ENCODE measurements around the gene CDCA7.

Gene CDCA7

DNA sequence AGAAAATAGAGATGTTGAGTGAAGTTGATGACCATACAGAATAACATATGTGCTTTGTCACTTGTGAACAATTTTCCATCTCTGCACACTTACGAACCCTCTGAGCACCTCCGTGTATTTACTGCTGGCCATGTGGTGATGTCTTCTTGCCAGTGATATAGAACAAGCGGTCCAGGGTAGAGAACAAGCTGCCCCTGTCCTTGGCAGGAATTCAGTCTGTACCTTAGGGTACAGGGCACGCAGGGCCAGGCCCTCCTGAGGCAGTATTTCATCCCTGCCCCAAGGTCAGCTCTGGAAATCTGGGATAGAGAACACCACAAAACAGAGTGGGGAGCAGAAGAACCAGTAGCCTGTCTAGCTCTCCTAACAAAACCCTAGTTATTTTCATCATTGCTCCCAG, 44.6 kb downstream of the CDCA7 start:
- Histone ChIP-seq H2BK15ac (ENCODE audit: low read depth, poor library complexity, severe bottlenecking) (no peak overlapping the region), H3K4me3 (ENCODE audit: insufficient read depth in 1 of 2, low read depth in 1 of 2, low read length in 2 of 2) (no peak overlapping the region), H3K79me1 (replicated peaks; ENCODE audit: low read length, poor library complexity, severe bottlenecking) (no peaks in the 10 kb centered on the region), H3K27ac (ENCODE audit: low read length, poor library complexity, severe bottlenecking) (no peak overlapping the region), H3K27me3 (ENCODE audit: control insufficient read depth in 1 of 2, insufficient read depth in 1 of 2, low read length in 2 of 2) (peaks cover 0 to 33% of the 10 kb centered on the region in 2 experiments), H3K4me2 (ENCODE audit: low read length, poor library complexity, severe bottlenecking) (no peak overlapping the region), H2BK5ac (ENCODE audit: low read depth, low read length, poor library complexity, severe bottlenecking) (no peak overlapping the region), H3K18ac (ENCODE audit: low read depth in 1 of 2, low read length in 2 of 2) (no peak overlapping the region), H3K4me1 (ENCODE audit: control insufficient read depth, insufficient read depth, low read depth, low read length) (peaks cover 2% of the 10 kb centered on the region), H3K9me3 (ENCODE audit: control insufficient read depth, low read length) (no peaks in the 10 kb centered on the region), H4K91ac (ENCODE audit: low read length) (no peak overlapping the region), H3K14ac (ENCODE audit: low read length in 2 of 2) (no peak overlapping the region), H2AK5ac (ENCODE audit: low read length, severe bottlenecking) (no peak overlapping the region), H2BK12ac (ENCODE audit: low read length in 2 of 2) (no peak overlapping the region), H2BK120ac (ENCODE audit: low read depth, low read length) (no peak overlapping the region), H3K23ac (ENCODE audit: low read length in 2 of 2) (no peak overlapping the region), H2AFZ (ENCODE audit: low read depth, low read length) (no peak overlapping the region), H3K9ac (ENCODE audit: low read length) (no peak overlapping the region), H3K36me3 (ENCODE audit: control insufficient read depth in 1 of 2, insufficient read depth in 2 of 2, low read depth in 1 of 2, low read length in 2 of 2) (no peaks in the 10 kb centered on the region), H3K4ac (ENCODE audit: low read depth in 1 of 2, low read length in 2 of 2) (no peak overlapping the region), H4K8ac (ENCODE audit: low read length) (no peak overlapping the region)
- WGBS, result 96% methylated on average over 4 of the region's 4 CpGs
- DNase-seq, result no peak

DNA sequence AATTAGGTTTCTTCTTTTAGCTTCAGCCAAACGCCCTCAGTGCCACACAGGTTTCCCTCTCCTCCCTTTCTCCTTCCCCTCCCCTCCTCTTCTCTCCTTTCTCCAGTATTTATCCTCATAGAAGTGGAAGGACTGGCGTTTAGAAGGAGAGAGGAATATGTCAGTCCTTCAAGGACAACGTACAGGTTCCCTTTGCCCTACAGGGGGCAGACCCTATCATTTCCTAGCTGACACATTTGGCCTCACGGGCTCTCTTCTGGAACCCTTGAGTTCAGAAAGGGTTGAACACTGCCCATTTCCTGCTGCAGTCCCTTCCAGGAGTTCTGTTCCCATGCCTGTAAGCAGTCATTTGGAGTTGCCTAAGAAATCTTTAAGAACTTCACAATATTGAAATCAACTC, 46.1 kb downstream of the CDCA7 start:
- H3K9me3 ChIP-seq (ENCODE audit: control insufficient read depth, low read length), result no peaks in the 10 kb centered on the region
- no peak overlapping the region for H3K14ac ChIP-seq (ENCODE audit: low read length in 2 of 2)
- H4K91ac ChIP-seq (ENCODE audit: low read length), result no peak overlapping the region
- no peak overlapping the region for H2BK15ac ChIP-seq (ENCODE audit: low read depth, poor library complexity, severe bottlenecking)
- DNase-seq, result peak; percentile 16
- no peak overlapping the region for H3K23ac ChIP-seq (ENCODE audit: low read length in 2 of 2)
- H4K8ac ChIP-seq (ENCODE audit: low read length), result no peak overlapping the region
- H2AFZ ChIP-seq (ENCODE audit: low read depth, low read length), result no peak overlapping the region
- peaks cover 2% of the 10 kb centered on the region for H3K4me1 ChIP-seq (ENCODE audit: control insufficient read depth, insufficient read depth, low read depth, low read length)
- H2AK5ac ChIP-seq (ENCODE audit: low read length, severe bottlenecking), result peak overlapping the region; percentile 15
- H3K36me3 ChIP-seq (ENCODE audit: control insufficient read depth in 1 of 2, insufficient read depth in 2 of 2, low read depth in 1 of 2, low read length in 2 of 2), result no peaks in the 10 kb centered on the region
- no peak overlapping the region for H2BK12ac ChIP-seq (ENCODE audit: low read length in 2 of 2)
- H2BK120ac ChIP-seq (ENCODE audit: low read depth, low read length), result no peak overlapping the region
- no peak overlapping the region for H3K18ac ChIP-seq (ENCODE audit: low read depth in 1 of 2, low read length in 2 of 2)
- H2BK5ac ChIP-seq (ENCODE audit: low read depth, low read length, poor library complexity, severe bottlenecking), result no peak overlapping the region
- H3K4ac ChIP-seq (ENCODE audit: low read depth in 1 of 2, low read length in 2 of 2), result no peak overlapping the region
- H3K9ac ChIP-seq (ENCODE audit: low read length), result no peak overlapping the region
- WGBS, result 38% methylated on average over 3 of the region's 4 CpGs
- H3K4me2 ChIP-seq (ENCODE audit: low read length, poor library complexity, severe bottlenecking), result no peak overlapping the region
- H3K27ac ChIP-seq (ENCODE audit: low read length, poor library complexity, severe bottlenecking), result no peak overlapping the region
- no peak overlapping the region for H3K4me3 ChIP-seq (ENCODE audit: insufficient read depth in 1 of 2, low read depth in 1 of 2, low read length in 2 of 2)
- H3K27me3 ChIP-seq (ENCODE audit: control insufficient read depth in 1 of 2, insufficient read depth in 1 of 2, low read length in 2 of 2), result peaks cover 0 to 37% of the 10 kb centered on the region in 2 experiments
- H3K79me1 ChIP-seq (replicated peaks; ENCODE audit: low read length, poor library complexity, severe bottlenecking), result no peaks in the 10 kb centered on the region

DNA sequence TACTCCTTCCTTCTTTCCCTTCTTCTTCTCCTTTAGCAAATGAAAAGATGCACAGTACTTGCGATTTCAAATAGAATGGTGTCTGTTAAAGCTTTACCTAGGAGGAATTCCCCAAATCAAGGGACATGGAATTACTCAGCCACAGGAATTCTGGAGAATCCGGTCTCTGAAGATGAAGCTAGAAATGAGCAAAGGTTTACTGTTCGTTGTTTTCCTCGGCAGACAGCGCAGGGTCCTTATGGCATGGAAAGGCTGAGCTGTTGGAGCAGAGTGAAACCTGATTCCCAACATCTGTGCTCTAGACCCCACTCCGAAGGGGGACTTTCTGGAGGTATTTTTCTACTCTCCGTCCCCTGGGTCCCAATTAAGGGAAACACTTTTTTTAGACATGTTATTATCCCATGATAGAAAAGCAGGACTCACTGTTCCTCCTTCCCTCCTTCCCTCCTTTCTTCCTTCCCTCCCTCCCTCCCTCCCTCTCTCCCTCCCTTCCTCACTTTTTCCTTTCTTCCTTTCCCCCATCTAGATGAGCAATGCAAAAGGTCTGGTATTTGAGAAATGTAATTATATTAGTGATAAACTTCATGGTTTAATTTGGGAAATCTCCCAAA, 47.1 kb downstream of the CDCA7 start:
- no peak overlapping the region for H4K91ac ChIP-seq (ENCODE audit: low read length)
- H2BK5ac ChIP-seq (ENCODE audit: low read depth, low read length, poor library complexity, severe bottlenecking), result no peak overlapping the region
- WGBS, result 19% methylated on average over 7 of the region's 7 CpGs
- H3K14ac ChIP-seq (ENCODE audit: low read length in 2 of 2), result no peak overlapping the region
- H3K9me3 ChIP-seq (ENCODE audit: control insufficient read depth, low read length), result no peaks in the 10 kb centered on the region
- H3K79me1 ChIP-seq (replicated peaks; ENCODE audit: low read length, poor library complexity, severe bottlenecking), result no peaks in the 10 kb centered on the region
- H3K4me3 ChIP-seq (ENCODE audit: insufficient read depth in 1 of 2, low read depth in 1 of 2, low read length in 2 of 2), result peak overlapping the region in 1 of 2 experiments; percentile 64
- H2AK5ac ChIP-seq (ENCODE audit: low read length, severe bottlenecking), result no peak overlapping the region
- peak overlapping the region; percentile 72 for H3K27ac ChIP-seq (ENCODE audit: low read length, poor library complexity, severe bottlenecking)
- H2BK120ac ChIP-seq (ENCODE audit: low read depth, low read length), result no peak overlapping the region
- no peak overlapping the region for H2AFZ ChIP-seq (ENCODE audit: low read depth, low read length)
- DNase-seq, result peak; percentile 30
- peaks cover 2% of the 10 kb centered on the region for H3K4me1 ChIP-seq (ENCODE audit: control insufficient read depth, insufficient read depth, low read depth, low read length)
- no peak overlapping the region for H2BK12ac ChIP-seq (ENCODE audit: low read length in 2 of 2)
- peaks cover 0 to 39% of the 10 kb centered on the region in 2 experiments for H3K27me3 ChIP-seq (ENCODE audit: control insufficient read depth in 1 of 2, insufficient read depth in 1 of 2, low read length in 2 of 2)
- no peak overlapping the region for H4K8ac ChIP-seq (ENCODE audit: low read length)
- H3K4me2 ChIP-seq (ENCODE audit: low read length, poor library complexity, severe bottlenecking), result peak overlapping the region; percentile 77
- no peak overlapping the region for H3K23ac ChIP-seq (ENCODE audit: low read length in 2 of 2)
- H3K4ac ChIP-seq (ENCODE audit: low read depth in 1 of 2, low read length in 2 of 2), result no peak overlapping the region
- H3K18ac ChIP-seq (ENCODE audit: low read depth in 1 of 2, low read length in 2 of 2), result no peak overlapping the region
- no peak overlapping the region for H2BK15ac ChIP-seq (ENCODE audit: low read depth, poor library complexity, severe bottlenecking)
- H3K36me3 ChIP-seq (ENCODE audit: control insufficient read depth in 1 of 2, insufficient read depth in 2 of 2, low read depth in 1 of 2, low read length in 2 of 2), result no peaks in the 10 kb centered on the region
- H3K9ac ChIP-seq (ENCODE audit: low read length), result peak overlapping the region; percentile 63

DNA sequence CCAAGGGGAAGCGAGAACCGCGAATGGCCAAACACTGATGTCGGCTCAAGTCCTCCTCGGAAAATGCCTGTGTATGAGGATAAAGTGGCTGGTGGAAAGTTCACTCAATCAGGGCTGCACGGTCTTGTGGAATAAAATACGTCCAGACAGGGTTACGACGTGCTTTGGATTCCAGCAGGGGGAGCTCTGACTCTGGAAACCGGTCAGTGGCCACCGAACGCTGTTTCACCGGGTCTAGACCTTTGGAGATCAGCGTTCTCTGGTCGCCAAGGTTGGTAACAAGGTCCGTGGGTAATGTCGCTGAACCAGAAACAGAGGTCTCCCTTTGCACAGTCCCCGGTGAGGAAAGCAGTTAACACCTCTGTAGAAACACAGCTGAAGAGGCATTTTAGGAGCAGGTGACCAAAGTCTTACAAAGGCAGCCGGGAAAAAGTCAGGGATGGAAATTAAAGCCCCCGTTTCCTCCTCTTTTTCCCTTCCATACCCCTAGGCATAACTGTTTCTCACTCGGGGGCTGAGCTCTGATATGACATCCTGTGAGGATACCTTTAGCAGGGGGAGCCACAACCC, 47.8 kb downstream of the CDCA7 start:
- no peak overlapping the region for H2BK12ac ChIP-seq (ENCODE audit: low read length in 2 of 2)
- H3K27me3 ChIP-seq (ENCODE audit: control insufficient read depth in 1 of 2, insufficient read depth in 1 of 2, low read length in 2 of 2), result peaks cover 0 to 42% of the 10 kb centered on the region in 2 experiments
- H3K36me3 ChIP-seq (ENCODE audit: control insufficient read depth in 1 of 2, insufficient read depth in 2 of 2, low read depth in 1 of 2, low read length in 2 of 2), result no peaks in the 10 kb centered on the region
- no peak overlapping the region for H2BK120ac ChIP-seq (ENCODE audit: low read depth, low read length)
- no peak overlapping the region for H2AK5ac ChIP-seq (ENCODE audit: low read length, severe bottlenecking)
- peak overlapping the region in 1 of 2 experiments; percentile 64 for H3K4me3 ChIP-seq (ENCODE audit: insufficient read depth in 1 of 2, low read depth in 1 of 2, low read length in 2 of 2)
- H3K27ac ChIP-seq (ENCODE audit: low read length, poor library complexity, severe bottlenecking), result peak overlapping the region; percentile 72
- H3K4me1 ChIP-seq (ENCODE audit: control insufficient read depth, insufficient read depth, low read depth, low read length), result peaks cover 2% of the 10 kb centered on the region
- H2BK5ac ChIP-seq (ENCODE audit: low read depth, low read length, poor library complexity, severe bottlenecking), result no peak overlapping the region
- H3K4ac ChIP-seq (ENCODE audit: low read depth in 1 of 2, low read length in 2 of 2), result no peak overlapping the region
- H2AFZ ChIP-seq (ENCODE audit: low read depth, low read length), result no peak overlapping the region
- no peaks in the 10 kb centered on the region for H3K79me1 ChIP-seq (replicated peaks; ENCODE audit: low read length, poor library complexity, severe bottlenecking)
- peak overlapping the region; percentile 77 for H3K4me2 ChIP-seq (ENCODE audit: low read length, poor library complexity, severe bottlenecking)
- H3K18ac ChIP-seq (ENCODE audit: low read depth in 1 of 2, low read length in 2 of 2), result no peak overlapping the region
- H3K9ac ChIP-seq (ENCODE audit: low read length), result peak overlapping the region; percentile 63
- 8% methylated on average over 21 of the region's 21 CpGs for WGBS
- H4K8ac ChIP-seq (ENCODE audit: low read length), result no peak overlapping the region
- no peak overlapping the region for H3K23ac ChIP-seq (ENCODE audit: low read length in 2 of 2)
- no peak overlapping the region for H4K91ac ChIP-seq (ENCODE audit: low read length)
- H2BK15ac ChIP-seq (ENCODE audit: low read depth, poor library complexity, severe bottlenecking), result no peak overlapping the region
- no peak overlapping the region for H3K14ac ChIP-seq (ENCODE audit: low read length in 2 of 2)
- no peaks in the 10 kb centered on the region for H3K9me3 ChIP-seq (ENCODE audit: control insufficient read depth, low read length)
- peak; percentile 78 for DNase-seq

Measured in mesenchymal stem cell (in vitro differentiated cells and primary cell).